Measurements from ENCODE around the gene RBP7. TPM values are rescaled to one million over a fixed set of nuclear protein-coding genes. Genes with fewer than 3 reads are reported as not detected.

Gene RBP7
- total and polyA plus RNA-seq, 5 donors from 2014 or later: not detected

DNA sequence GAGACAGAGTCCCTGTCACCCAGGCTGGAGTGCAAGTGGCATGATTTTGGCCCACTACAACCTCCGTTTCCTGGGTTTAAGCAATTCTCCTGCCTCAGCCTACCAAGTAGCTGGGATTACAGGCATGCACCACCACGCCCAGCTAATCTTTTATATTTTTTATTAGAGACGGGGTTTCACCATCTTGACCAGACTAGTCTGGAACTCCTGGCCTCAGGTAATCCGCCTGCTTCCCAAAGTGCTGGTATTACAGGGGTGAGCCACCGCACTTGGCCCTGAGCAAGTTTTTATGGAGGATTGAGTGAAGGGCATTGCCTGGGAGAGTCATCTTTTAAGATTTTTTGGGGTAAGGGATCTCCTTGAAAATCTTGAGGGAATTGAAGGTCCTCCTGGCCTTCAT is 64.2 kb downstream of the RBP7 start:
- Mint-ChIP-seq H3K36me3 (peaks cover 17% of the 10 kb centered on the region), H3K27ac (no peak overlapping the region), H3K4me3 (no peak overlapping the region), H3K9me3 (no peaks in the 10 kb centered on the region), H3K27me3 (no peaks in the 10 kb centered on the region), H3K4me1 (peaks cover 15 to 25% (median 19%) of the 10 kb centered on the region in 4 donors)
- H3K27ac ChIP-seq (ENCODE audit: insufficient read depth, low read length, poor library complexity, severe bottlenecking): no peak overlapping the region
- H3K4me3 ChIP-seq (ENCODE audit: low read depth, low read length): no peak overlapping the region
- peaks cover 14% of the 10 kb centered on the region for H3K36me3 ChIP-seq (ENCODE audit: control insufficient read depth, insufficient read depth, low read length)
- no peaks in the 10 kb centered on the region for H3K9me3 ChIP-seq (ENCODE audit: control insufficient read depth in 2 of 2, low read length in 2 of 2)
- DNase-seq: no peak
- no peaks in the 10 kb centered on the region for H3K4me1 ChIP-seq (ENCODE audit: control insufficient read depth, insufficient read depth, low read length, poor library complexity, severe bottlenecking)
- no peaks in the 10 kb centered on the region for H3K27me3 ChIP-seq (ENCODE audit: control insufficient read depth, insufficient read depth, low read length)
- ATAC-seq (ENCODE audit: low read depth in 2 of 2): no peak

DNA sequence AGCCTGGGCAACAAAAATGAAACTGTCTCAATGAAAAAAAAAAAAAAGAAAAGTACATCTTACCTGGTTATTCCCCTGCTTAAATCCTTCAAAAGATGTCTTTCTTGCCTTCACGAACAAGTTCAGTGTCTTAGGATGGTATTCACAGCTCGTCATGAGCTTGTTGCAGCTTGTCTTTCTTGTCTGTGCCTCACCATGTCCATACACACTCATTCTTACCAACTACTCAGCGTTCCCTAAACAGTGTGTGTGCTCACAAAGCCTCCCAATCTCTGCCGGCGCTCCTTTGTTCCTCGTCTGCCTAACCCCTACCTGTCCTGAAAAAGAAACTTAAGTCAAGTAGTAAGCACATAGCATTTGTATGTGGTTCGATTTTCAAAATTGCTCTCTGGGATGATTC is 66.8 kb downstream of the RBP7 start:
- Mint-ChIP-seq H3K27me3 (no peaks in the 10 kb centered on the region), H3K4me1 (peaks cover 16 to 22% (median 19%) of the 10 kb centered on the region in 4 donors), H3K9me3 (no peaks in the 10 kb centered on the region), H3K36me3 (peaks cover 12% of the 10 kb centered on the region), H3K27ac (peak overlapping the region in 2 of 3 donors; percentile 2 to 15), H3K4me3 (peak overlapping the region in 1 of 4 donors; percentile 5)
- Histone ChIP-seq H3K36me3 (ENCODE audit: control insufficient read depth, insufficient read depth, low read length) (peaks cover 4% of the 10 kb centered on the region), H3K27ac (ENCODE audit: insufficient read depth, low read length, poor library complexity, severe bottlenecking) (no peak overlapping the region), H3K4me1 (ENCODE audit: control insufficient read depth, insufficient read depth, low read length, poor library complexity, severe bottlenecking) (no peaks in the 10 kb centered on the region), H3K4me3 (ENCODE audit: low read depth, low read length) (no peak overlapping the region), H3K27me3 (ENCODE audit: control insufficient read depth, insufficient read depth, low read length) (no peaks in the 10 kb centered on the region), H3K9me3 (ENCODE audit: control insufficient read depth in 2 of 2, low read length in 2 of 2) (no peaks in the 10 kb centered on the region)
- DNase-seq: no peak
- ATAC-seq (ENCODE audit: low read depth in 2 of 2): no peak

DNA sequence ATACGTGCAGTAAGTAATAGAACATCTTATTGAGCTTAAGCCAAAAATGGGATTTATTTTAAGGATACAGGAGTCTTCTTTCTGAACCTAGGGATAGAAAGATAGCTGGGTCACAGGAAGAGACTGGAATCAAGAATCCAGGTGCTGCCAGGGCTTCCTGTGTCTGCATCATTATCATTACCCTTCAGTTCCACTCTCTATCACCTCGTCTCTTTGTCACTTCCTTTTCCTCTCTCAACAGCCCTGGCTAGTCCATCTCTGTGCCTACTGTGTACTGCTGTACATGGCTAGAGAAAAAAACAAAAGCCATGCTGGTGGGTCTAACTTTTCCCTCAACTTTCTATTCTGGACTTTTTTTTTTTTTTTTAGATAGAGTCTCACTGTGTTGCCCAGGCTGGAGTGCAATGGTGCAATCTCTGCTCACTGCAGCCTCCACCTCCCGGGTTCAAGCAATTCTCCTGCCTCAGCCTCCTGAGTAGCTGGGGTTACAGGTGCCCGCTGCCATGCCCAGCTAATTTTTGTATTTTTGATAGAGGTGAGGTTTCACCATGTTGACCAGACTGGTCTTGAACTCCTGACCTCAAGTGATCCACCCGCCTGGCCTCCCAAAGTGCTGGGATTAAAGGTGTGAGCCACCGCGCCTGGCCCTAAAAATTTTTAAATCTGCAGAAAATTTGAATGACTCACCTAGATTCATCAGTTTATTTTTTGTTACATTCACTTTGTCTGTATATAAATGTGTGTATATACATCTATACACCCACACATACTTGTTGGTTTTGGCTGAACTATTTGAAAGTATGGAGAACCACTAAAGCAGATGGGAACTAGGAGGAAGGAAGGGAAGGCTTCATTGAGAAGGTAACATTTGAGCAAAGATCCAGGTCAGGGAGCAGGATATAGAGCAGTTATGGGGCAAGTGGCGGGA is 67.7 kb downstream of the RBP7 start:
- Histone ChIP-seq H3K4me3 (ENCODE audit: low read depth, low read length) (no peak overlapping the region), H3K9me3 (ENCODE audit: control insufficient read depth in 2 of 2, low read length in 2 of 2) (no peaks in the 10 kb centered on the region), H3K4me1 (ENCODE audit: control insufficient read depth, insufficient read depth, low read length, poor library complexity, severe bottlenecking) (no peaks in the 10 kb centered on the region), H3K27me3 (ENCODE audit: control insufficient read depth, insufficient read depth, low read length) (no peaks in the 10 kb centered on the region), H3K36me3 (ENCODE audit: control insufficient read depth, insufficient read depth, low read length) (no peaks in the 10 kb centered on the region), H3K27ac (ENCODE audit: insufficient read depth, low read length, poor library complexity, severe bottlenecking) (no peak overlapping the region)
- no peaks in the 10 kb centered on the region for H3K9me3 Mint-ChIP-seq
- peaks cover 16% of the 10 kb centered on the region for H3K36me3 Mint-ChIP-seq
- peaks cover 16 to 23% (median 21%) of the 10 kb centered on the region in 4 donors for H3K4me1 Mint-ChIP-seq
- H3K27me3 Mint-ChIP-seq: no peaks in the 10 kb centered on the region
- DNase-seq: peak in 1 of 3 donors; percentile 32
- peak overlapping the region in 1 of 4 donors; percentile 5 for H3K4me3 Mint-ChIP-seq
- no peak for ATAC-seq (ENCODE audit: low read depth in 2 of 2)
- H3K27ac Mint-ChIP-seq: peak overlapping the region in 2 of 3 donors; percentile 2 to 15

DNA sequence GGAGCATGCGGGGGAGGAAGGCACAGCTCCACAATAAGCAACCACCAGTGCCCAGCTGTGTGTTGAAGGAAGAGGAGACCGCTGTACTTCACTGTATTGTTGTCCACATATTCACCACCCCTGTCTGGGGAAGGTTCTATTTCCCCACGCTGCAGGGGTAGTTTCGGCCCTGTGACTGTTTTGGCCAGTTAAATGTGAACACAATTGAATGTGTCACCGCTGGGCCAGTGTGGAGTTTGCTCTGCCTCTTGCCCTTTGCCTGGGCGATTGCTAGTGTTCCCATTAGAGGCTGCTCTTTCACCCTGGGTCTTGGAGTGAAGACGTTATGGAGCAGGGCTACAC is 68.3 kb downstream of the RBP7 start:
- Histone ChIP-seq H3K27me3 (ENCODE audit: control insufficient read depth, insufficient read depth, low read length) (no peaks in the 10 kb centered on the region), H3K4me1 (ENCODE audit: control insufficient read depth, insufficient read depth, low read length, poor library complexity, severe bottlenecking) (no peaks in the 10 kb centered on the region), H3K9me3 (ENCODE audit: control insufficient read depth in 2 of 2, low read length in 2 of 2) (no peaks in the 10 kb centered on the region), H3K27ac (ENCODE audit: insufficient read depth, low read length, poor library complexity, severe bottlenecking) (no peak overlapping the region), H3K4me3 (ENCODE audit: low read depth, low read length) (no peak overlapping the region), H3K36me3 (ENCODE audit: control insufficient read depth, insufficient read depth, low read length) (no peaks in the 10 kb centered on the region)
- Mint-ChIP-seq H3K27ac (no peak overlapping the region), H3K9me3 (no peaks in the 10 kb centered on the region), H3K4me1 (peaks cover 16 to 23% (median 21%) of the 10 kb centered on the region in 4 donors), H3K27me3 (no peaks in the 10 kb centered on the region), H3K4me3 (no peak overlapping the region), H3K36me3 (peaks cover 16% of the 10 kb centered on the region)
- DNase-seq (no peak), ATAC-seq (ENCODE audit: low read depth in 2 of 2) (no peak)

Other genes starting within 250 kb of the RBP7 start
- 106 TPM for gene CLSTN1, start 173.3 kb upstream of the RBP7 start, total RNA-seq
- 10 to 100 TPM; 19.2 to 25.4 (median 22.3) TPM for gene CLSTN1, start 173.3 kb upstream of the RBP7 start, polyA plus RNA-seq
- gene CTNNBIP1, start 87.0 kb upstream of the RBP7 start, total RNA-seq: 9.6 TPM
- 1 to 10 TPM; 5.9 to 9.5 (median 8.4) TPM for gene CTNNBIP1, start 87.0 kb upstream of the RBP7 start, polyA plus RNA-seq
- 23.6 TPM for gene LZIC, start 53.8 kb upstream of the RBP7 start, total RNA-seq
- 10 to 100 TPM; 28.6 to 38.2 (median 33.4) TPM for gene LZIC, start 53.8 kb upstream of the RBP7 start, polyA plus RNA-seq
- 3.8 TPM for gene NMNAT1, start 53.8 kb upstream of the RBP7 start, total RNA-seq
- gene NMNAT1, start 53.8 kb upstream of the RBP7 start, polyA plus RNA-seq: 1 to 10 TPM; 3.6 to 5.6 (median 4.3) TPM
- gene UBE4B, start 35.7 kb downstream of the RBP7 start, total RNA-seq: 38.7 TPM
- gene UBE4B, start 35.7 kb downstream of the RBP7 start, polyA plus RNA-seq: 1 to 10 TPM; 8.0 to 9.6 (median 9.2) TPM
- 26.6 TPM for gene KIF1B, start 213.3 kb downstream of the RBP7 start, total RNA-seq
- gene KIF1B, start 213.3 kb downstream of the RBP7 start, polyA plus RNA-seq: 1 to 10 TPM in 3 of 4 donors, under 1 TPM in 1; 0.79 to 2.3 (median 2.0) TPM

All from CD4-positive, CD25-positive, alpha-beta regulatory T cell (primary cell).